GM21619 (cell line): ENCODE measurements around the gene FLOT2.
"Not testable (repeated sequence)": the region's sequence is repeated elsewhere in the genome, so short reads cannot be mapped to it uniquely, and the experiment has no call there.

Experiments used
- ATAC-seq: cut with Tn5 transposase; IDR thresholded peaks from one replicate; pipeline ENCODE4 v1.9.1; 2021; ENCODE audit not compliant: unreplicated experiment

Gene FLOT2, protein sequence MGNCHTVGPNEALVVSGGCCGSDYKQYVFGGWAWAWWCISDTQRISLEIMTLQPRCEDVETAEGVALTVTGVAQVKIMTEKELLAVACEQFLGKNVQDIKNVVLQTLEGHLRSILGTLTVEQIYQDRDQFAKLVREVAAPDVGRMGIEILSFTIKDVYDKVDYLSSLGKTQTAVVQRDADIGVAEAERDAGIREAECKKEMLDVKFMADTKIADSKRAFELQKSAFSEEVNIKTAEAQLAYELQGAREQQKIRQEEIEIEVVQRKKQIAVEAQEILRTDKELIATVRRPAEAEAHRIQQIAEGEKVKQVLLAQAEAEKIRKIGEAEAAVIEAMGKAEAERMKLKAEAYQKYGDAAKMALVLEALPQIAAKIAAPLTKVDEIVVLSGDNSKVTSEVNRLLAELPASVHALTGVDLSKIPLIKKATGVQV

DNA sequence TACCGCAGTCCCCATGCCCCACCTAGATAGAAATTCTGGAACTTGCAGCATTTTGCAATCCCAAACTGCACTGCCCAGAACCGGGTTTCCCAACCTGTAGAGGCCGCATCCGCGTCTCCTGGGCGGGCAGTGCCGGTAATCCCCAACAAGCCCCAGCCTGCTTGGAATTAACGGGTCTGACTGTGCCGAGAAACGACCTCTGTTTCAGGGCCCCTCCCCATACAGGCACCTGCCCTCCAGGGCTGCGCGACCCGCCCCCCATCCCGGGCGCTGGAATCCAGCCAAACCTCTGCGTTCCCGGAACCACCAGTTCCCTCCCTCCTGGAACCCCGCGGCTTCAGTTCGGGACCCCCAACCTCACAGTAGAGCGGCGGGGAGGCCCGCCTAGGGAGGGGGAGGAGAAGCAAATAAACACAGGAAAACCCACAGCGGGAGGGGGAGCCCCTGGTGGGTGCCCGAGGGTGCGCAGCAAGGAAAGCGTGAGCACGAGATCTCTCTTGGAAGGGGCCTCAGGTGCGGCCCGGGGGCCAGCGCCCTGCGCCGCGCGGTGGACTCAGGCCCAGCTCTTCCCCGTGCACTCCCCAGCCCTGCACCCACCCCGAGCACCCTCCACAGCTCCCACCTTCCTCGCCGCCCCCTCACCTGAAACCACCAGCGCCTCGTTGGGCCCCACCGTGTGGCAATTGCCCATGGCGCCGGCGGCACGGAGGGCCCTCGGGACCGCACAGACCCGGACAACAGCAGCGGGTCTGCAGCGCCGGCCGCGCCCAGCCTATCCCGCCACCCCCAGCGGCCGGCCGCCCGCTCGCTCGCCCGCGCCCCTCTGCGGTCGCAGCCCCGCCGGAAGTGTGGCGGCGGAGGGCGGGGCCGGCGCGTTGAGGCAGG, at the start of gene FLOT2:
FLOT2 (minus strand) TSS at position 850 of the 885 bp plus-strand sequence; CDS start at position 691, 159 bp downstream.
- ATAC-seq, result no peak

DNA sequence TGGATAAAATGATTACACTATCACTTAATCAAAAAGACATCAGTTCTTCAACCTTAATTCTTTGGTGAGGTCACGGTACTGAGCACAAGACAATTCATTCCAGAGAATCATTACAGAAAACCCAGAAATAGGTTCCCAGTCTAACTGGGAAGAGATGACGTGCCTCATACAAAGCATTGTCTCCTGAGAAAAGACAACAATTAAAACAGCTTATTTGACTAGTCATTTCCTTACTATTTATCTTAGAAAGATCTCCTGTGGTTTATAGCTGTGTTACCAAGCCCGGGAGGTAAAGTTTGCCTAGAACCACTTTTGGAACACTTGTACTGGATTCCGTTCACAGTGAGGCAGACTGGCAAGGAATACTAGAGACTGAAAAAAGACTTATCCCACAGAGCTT, 48.7 kb upstream of the FLOT2 start:
- ATAC-seq, result no peak

DNA sequence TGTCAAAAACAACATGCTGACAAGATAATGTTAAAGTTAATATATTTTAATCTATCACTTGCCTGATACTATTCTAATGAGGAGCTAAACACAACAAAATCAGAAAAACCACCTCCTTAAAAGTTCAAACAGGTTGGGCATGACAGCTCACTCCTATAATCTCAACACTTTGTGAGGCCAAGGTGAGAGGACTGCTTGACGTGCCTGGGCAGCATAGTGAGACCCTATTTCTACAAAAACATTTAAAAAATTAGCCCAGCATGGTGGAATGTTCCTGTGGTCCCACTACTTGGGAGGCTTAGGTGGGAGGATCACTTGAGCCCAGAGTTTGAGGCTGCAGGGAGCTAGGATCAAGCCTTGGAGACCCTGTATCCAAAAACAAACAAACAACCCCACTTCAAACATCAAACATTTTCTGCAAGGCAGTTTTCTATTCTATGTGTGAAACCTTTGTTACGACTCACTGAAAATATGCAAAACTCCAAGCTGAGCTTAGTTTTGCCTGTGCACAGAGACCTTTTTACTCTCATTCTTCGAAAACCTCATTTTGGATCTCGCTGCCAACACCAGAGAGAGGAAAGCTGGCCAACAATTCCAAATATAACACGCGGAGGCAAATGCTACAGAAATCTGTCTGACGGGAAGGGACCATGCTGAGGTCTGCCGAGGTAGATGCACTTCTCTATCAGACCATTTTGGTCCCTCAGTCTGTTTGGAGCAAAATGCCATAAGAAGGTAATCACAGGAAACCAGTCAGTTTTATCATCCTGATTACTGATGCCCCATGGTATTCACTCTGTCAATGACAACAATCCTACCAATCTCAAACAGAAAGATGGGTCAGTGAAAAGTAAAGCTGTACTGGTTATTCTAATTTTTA, 47.6 kb upstream of the FLOT2 start:
- ATAC-seq, result no peak

DNA sequence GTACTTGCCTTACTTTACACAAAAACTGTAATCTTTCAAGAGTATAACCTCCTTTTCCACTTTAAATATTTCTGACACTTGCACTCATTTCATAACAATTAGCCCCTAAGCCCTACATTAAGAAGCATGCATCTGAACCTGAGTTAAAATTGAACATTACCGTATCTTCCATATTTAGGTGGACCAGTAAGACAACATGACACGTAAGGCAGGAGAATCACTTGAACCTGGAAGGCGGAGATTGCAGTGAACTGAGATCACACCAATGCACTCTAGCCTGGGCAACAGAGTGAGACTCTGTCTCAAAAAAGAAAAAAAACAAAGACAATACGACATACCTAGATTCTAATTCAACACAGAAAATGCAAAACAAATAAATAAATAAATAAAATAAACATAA, 46.8 kb upstream of the FLOT2 start:
- no peak for ATAC-seq

DNA sequence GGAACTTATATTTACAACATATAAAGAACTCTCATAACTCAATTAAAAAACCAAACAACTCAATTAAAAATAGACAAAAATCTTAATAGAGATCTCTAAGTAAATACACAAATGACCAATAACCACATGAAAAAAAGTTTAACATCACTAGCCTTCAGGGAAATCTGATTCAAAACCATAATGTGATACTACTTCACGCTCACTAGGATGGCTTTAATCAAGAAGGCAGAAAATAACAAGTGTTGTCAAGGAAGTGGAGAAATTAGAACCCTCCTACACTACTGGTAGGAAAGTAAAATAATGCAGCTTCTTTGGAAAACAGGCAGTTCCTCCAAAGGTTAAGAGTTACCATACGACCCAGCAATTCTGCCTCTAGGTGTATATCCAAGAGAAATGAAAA, 45.4 kb upstream of the FLOT2 start:
- no peak for ATAC-seq

DNA sequence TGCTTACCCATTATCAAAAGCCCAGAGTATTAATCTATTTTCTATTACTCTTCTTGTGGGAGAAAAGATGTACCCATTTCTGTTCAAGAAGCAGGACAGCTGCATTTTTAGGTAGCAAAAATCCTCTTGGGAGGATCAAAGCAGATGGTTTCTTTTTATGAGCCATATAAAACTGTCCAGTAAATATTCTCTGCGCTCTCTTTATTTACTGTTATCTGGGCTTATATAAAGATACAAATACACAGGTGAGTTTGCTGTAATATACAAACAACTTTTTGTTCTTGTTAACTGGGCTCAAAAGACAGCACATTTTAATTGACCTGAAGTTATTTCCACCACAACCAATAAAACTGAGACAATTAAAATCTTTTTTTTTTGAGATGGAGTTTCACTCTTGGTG, 43.7 kb upstream of the FLOT2 start:
- no peak for ATAC-seq

DNA sequence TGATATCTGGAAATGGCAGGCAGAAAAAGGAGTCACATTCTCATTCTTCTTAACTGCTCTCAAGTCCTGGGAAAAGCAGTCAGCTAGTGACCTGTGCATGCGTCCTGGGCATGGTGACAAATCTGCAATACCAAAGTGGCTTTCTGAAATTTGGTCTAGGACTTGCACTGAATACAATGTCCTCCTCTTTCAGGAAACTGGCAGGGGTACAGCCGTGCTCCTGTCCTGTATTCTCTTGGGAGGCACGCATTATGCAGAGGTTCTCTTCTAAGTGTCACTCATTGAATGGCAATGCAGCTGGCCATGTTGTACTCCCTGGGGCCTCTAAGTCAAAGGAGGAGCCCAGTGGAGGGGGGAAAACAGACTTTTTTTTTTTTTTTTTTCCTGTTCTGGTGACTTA, 43.1 kb upstream of the FLOT2 start:
- ATAC-seq, result no peak

DNA sequence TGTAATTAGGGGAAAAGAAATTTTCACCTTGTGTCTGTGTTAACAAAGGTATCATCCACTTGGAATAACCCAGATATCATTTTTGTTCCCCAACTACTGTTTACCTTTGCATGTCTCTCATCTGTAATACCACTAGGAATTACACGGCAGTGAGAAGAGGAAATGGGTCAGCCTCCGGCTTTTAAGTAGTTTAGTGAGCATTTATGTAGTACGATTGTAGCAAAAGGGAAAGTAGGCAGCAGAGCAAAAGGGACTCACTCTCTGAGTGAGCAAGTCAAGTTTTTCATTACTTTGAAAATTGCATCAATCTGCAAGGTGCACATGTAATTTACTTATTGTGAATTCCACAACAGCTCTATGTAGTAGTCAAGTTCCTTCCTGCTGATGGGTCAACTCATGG, 42.6 kb upstream of the FLOT2 start:
- ATAC-seq, result no peak

DNA sequence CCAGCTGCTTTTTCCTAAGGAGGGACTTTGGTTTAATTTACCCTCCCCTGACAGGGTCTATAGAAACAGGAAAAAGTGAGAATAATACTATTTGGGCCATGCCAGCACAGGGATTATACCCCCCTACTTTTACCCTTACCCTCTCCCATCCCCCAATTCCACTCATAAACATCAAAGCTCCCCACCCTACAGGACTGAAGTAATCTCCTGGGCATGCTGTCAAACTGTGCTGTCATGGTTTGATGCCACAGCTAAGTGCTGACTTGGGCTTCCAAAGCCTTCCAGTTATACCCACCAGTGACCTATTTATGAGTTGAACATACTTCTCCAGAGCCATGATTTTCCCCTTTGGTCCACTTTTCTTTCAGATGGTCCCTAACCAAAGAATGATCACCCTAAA, 41.0 kb upstream of the FLOT2 start:
- ATAC-seq, result no peak

DNA sequence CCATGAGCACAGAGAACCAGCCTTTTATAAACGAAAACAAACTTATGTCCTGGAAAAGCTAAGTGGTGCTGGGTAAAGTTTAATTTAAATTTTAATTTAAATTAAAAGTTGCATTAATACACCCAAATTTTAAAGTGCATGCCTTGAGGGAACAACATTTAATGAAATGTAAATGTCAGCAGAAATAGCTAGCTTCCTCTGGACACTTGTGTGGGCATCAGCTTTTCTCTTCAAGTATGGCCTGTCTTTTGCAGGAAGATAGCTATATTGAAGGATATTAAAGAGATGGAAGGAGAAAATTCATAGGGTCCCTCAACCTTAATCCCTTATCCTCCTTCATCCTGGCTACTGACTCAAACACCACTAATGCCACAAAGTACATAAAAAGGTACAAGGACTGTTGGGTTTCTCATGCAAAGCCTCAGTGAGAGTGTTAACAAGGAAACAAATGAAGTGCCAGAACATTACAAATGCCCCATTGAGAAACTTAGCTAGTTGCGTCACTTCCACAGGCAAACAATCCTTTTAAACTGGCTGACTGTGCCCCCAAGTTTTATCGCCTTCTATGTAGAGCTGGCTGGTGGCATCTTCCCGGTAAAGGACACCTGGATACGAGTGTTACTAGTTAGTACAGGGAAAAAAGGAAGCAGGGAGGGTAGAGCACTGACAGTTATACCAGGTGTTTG, 39.7 kb upstream of the FLOT2 start:
- ATAC-seq, result no peak

DNA sequence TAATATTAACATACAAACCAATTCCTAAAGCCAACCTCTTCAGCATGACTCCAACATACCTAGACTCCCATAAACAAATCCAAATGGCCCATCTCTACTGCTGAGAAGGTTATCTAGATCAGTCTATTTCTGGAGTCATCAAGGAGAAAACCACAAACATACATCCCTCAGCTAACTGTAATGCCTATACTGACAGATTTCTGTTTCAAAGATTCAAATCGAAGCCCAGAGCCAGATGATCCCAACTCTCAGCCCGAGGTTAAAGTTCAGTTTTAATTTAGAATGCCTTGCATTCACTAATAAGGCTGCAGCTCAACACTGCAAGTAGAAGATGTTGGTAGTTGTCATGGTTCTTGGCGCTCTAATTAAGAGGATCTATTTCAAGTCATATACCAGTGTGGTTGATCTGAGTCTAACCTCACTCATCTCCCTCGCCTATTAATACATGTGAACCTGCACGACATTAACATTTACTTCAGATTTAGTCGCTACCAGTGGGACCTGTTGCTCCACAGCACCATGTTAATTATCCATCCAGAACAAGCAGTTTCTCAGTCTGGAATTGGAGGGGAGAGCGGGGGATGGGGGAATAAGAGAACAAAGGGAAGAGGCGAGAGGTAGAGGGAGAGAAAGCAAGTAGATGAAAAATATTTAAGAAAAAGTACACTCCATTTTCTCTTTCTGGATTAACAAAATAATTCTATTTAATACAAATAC, 38.4 kb upstream of the FLOT2 start:
- ATAC-seq, result no peak

DNA sequence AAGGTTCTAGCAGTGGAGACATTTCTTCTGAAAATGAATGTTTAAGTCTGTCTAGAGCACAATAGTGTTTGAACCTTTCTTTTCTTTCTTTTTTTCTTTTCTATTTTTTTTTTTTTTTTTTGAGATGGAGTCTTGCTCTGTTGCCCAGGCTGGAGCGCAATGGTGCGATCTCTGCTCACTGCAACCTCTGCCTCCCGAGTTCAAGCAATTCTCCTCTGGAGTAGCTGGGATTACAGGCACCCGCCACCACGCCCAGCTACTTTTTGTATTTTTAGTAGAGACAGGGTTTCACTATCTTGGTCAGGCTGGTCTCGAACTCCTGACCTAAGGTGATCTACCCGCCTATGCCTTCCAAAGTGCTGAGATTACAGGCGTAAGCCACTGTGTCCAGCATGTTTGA, 37.0 kb upstream of the FLOT2 start:
- ATAC-seq, result not testable (repeated sequence)

DNA sequence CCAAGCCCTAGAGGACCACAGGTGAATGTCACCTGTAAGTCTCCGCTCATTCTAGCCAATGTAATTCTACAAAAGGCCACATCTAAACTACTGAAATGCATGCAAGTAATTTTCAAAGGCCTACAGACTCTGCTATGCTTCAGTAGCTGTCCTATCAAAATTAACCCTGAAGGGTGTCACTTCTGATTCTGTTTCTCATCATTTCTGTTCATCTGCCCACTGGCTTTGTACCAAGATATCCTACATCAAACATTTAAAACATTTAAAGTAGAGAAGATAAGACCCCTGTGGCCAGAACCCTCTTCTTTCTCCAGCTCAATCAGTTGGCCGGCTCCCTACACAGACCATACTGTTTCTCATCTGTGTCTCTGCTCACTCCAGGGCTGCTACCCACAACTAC, 32.3 kb upstream of the FLOT2 start:
- ATAC-seq, result no peak

DNA sequence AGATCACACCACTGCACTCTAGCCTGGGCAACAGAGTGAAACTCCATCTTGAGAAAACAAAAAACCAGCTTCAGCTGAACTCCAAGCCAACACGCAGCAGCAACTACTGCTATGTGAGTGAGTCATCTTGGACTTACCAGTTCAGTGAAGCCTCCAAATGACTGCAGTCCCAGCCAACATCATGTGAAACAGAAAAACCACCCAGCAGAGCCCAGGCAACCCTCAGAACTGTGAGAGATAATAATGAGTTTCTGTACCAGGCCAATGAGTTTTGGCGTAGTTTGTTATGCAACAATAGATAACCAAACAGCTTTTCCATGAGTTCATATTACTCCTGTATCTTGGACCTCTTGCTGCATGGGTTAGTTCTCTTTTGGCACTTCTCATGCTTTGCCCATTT, 30.5 kb upstream of the FLOT2 start:
- ATAC-seq, result no peak

DNA sequence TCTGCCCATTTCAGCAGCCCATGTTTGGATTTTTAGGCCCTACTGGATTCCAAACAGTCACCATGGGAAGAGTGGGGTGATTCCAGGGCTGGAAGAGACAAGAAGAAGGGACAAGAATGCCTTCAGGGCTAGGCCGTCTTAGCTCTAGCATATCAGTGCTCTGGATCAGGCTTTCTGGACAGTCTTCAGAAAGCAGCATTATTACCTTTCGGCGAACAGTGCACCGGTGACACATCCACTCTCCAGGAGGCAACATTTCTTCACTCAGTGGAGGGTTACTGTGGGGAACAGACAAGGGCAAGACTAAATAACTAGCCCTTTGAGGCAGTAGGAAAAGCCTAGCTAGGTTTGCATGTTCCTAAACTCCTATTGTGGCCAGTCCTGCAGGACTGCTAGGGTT, 29.3 kb upstream of the FLOT2 start:
- ATAC-seq, result no peak

DNA sequence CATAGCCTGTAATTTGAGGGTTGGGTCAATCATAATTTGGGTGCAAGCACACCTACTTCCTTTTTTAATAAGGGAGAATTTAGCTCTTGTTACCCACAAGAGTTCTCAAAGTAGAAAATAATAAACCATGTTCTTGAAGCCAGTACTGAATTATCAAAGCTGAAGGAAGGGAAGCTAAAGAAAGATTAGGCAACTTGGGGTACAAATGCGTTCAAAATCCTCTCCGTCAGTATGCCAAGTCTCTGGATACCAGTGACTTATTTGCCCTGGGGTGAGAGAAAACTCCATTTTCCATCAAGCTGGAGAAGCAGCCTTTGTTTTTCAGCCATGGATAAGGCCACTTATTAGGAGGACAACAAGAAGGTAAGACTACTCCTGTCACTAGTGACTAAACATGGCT, 28.8 kb upstream of the FLOT2 start:
- no peak for ATAC-seq

DNA sequence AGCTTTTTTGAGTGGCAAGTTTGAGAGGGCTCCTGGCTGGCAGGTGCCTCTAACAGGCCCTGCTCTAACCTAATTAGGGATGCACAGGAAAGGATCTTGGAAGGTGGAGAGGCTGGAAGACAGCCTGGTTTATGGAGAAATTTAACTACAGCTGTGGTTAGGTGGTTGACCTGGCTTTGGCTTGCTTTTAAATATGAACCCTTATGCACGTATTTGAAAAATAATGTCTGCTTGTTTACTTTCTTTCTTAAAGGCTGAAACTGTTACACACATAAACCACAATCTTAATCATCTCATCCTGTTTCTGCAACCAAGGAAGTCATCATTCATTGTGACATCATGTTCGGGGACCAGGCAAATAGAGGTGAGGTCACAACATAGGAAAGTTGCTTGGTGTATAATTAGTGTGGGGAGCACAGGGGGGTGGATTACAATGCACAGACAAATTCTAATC, 28.4 kb upstream of the FLOT2 start:
- no peak for ATAC-seq

DNA sequence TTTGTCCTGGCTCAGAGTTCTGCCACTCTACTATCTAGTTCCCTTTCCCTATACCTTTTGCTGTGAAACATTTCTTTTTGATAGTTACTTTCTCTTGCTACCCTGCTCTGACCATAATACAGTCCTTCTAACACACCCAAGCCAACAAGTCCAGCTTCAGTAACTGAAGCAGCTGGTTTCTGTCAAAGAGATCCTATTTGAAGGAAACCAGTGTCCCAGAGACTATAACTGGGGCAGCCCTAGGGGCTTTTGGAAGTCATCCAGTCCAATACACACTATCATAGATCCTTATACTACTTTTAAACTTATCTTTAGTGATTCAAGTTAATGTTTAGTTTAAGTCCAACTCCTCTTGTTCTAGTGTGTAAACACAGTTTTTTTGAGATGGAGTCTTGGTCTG, 22.7 kb upstream of the FLOT2 start:
- no peak for ATAC-seq

DNA sequence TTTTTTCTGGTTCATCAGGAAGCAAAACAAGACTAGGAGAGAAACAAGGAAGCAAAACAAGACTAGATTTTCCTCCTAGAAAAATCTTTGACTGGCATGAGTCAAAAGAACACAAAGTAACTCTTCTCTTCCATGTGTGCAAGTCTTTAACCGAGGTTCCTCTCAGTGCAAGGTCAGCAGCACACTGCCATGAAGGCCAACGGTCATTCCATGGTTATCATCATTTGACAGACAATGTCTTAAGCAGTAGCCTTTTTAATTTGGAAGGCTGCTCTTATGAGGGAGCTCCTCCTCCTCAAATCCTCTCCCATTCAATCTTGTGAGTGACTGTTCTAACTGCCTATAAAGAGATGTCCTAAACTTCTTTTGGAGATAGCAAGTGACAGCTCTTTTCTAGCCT, 20.8 kb upstream of the FLOT2 start:
- ATAC-seq, result no peak

DNA sequence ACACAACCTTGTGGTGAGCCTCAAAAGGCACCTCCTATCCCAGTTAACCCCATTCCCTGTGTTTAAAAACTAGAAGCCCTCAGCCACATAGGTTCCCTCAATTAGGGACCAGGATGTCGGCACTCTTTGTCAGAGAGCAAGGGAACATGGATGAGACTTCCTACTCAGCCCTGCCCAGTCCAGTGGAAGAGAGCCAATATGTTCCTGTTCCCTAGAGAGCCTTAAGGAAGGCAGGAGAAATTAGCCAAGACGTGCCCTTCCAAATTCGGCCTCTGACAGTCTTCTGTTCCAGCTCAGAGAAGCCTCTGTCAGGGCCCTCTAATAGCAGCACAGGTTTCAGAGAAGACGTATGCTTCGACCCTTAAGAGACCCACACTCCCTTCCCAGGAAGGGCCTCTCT, 19.9 kb upstream of the FLOT2 start:
- ATAC-seq, result no peak
